GM19023 (cell line): ENCODE data around the gene ARHGAP26.

Source experiments
- ATAC-seq: cut with Tn5 transposase; IDR thresholded peaks from one replicate; pipeline ENCODE4 v1.9.1; 2021; ENCODE audit warnings: mild to moderate bottlenecking, moderate library complexity; ENCODE audit not compliant: unreplicated experiment

Gene ARHGAP26

GRCh38 chr5:143212261-143212660 lies 442.1 kb downstream of the ARHGAP26 start:
- no peak for ATAC-seq

GRCh38 chr5:143213231-143213850 lies 443.2 kb downstream of the ARHGAP26 start:
- peak; percentile 1 for ATAC-seq

- peak; percentile 60 for ATAC-seq
Measured at GRCh38 chr5:143213851-143214363, 443.7 kb downstream of the ARHGAP26 start.

- no peak for ATAC-seq
Measured at GRCh38 chr5:143214458-143214857, 444.3 kb downstream of the ARHGAP26 start.

GRCh38 chr5:143214890-143215289 lies 444.7 kb downstream of the ARHGAP26 start:
- ATAC-seq: no peak

GRCh38 chr5:143215690-143216089 lies 445.5 kb downstream of the ARHGAP26 start:
- ATAC-seq: no peak

- ATAC-seq: no peak
Measured at GRCh38 chr5:143216211-143216610, 446.0 kb downstream of the ARHGAP26 start.

- ATAC-seq: no peak
Measured at GRCh38 chr5:143217065-143217803, 447.1 kb downstream of the ARHGAP26 start.

GRCh38 chr5:143217804-143218160 lies 447.6 kb downstream of the ARHGAP26 start:
- peak; percentile 25 for ATAC-seq

GRCh38 chr5:143218517-143219170 lies 448.5 kb downstream of the ARHGAP26 start:
- no peak for ATAC-seq

GRCh38 chr5:143219696-143220095 lies 449.5 kb downstream of the ARHGAP26 start:
- no peak for ATAC-seq

- ATAC-seq: no peak
Measured at GRCh38 chr5:143220748-143221251, 450.6 kb downstream of the ARHGAP26 start.

- peak; percentile 70 for ATAC-seq
Measured at GRCh38 chr5:143222287-143223231, 452.4 kb downstream of the ARHGAP26 start.

- ATAC-seq: no peak
Measured at GRCh38 chr5:143224672-143225071, 454.5 kb downstream of the ARHGAP26 start.

- ATAC-seq: no peak
Measured at GRCh38 chr5:143225511-143225910, 455.3 kb downstream of the ARHGAP26 start.

- ATAC-seq: no peak
Measured at GRCh38 chr5:143226361-143226760, 456.2 kb downstream of the ARHGAP26 start.

GRCh38 chr5:143226872-143227271 lies 456.7 kb downstream of the ARHGAP26 start:
- ATAC-seq: no peak

- no peak for ATAC-seq
Measured at GRCh38 chr5:143227301-143227700, 457.1 kb downstream of the ARHGAP26 start.

GRCh38 chr5:143228597-143229293 lies 458.6 kb downstream of the ARHGAP26 start:
- no peak for ATAC-seq

GRCh38 chr5:143229426-143229895 lies 459.3 kb downstream of the ARHGAP26 start:
- peak; percentile 43 for ATAC-seq
